SK-N-MC (cell line): Measurements from ENCODE around the gene PHOX2B.

Experiments used
- EZH2 ChIP-seq: fragments of 200-600 bp; sonication (generic); IDR thresholded peaks from one replicate; pipeline ENCODE4 v1.6.1; 2017; ENCODE audit warnings: antibody characterized with exemption
- POLR2AphosphoS5 ChIP-seq: IDR thresholded peaks from 2 replicates; pipeline ENCODE4 v1.6.1; 2012; ENCODE audit warnings: mild to moderate bottlenecking, low read depth, low read length, borderline replicate concordance

DNA sequence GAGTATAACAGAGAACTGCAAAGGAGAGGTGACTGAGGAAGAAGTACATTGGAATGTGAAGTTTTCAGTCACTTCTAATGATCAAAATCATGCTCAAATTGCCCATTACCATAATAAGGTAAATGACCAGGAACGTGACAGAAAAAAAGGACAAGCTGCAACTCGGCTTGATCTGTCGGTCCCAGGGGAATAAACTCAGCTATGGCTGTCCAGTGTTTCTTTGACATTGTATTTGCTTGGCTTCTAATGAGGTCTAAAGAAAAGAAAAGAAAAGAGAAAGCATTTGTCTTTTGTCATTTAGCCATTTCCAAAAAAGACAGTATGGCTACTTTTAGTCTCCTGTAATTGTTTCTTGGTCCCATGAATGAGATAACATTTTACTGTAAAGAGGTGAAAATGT lies 25.2 kb downstream of the PHOX2B start:
- no peak for TF ChIP-seq EZH2
- no peak for TF ChIP-seq POLR2AphosphoS5
